Endometrial microvascular endothelial cells (primary cell): ENCODE data around the gene SRXN1. TPM values are rescaled to one million over a fixed set of nuclear protein-coding genes. Genes with fewer than 3 reads are reported as not detected.

ENCODE experiments used
- total RNA-seq: library from RNA; depleted of rRNA; stranded (reverse); fragments of >200 nt; gene quantifications from one replicate; pipeline ENCODE4 v1.2.3, GENCODE V29; 2015; ENCODE audit errors: inconsistent ontology term

Gene SRXN1
- total RNA-seq, 1 donor from 2014 or later = 82.6 TPM

Other genes starting within 250 kb of the SRXN1 start
- 104 TPM for gene RBCK1, start 244.9 kb downstream of the SRXN1 start, total RNA-seq
- 34.8 TPM for gene TBC1D20, start 190.7 kb downstream of the SRXN1 start, total RNA-seq
- gene CSNK2A1, start 109.4 kb downstream of the SRXN1 start, total RNA-seq = 102 TPM
- gene TCF15, start 42.9 kb downstream of the SRXN1 start, total RNA-seq = 4.7 TPM
- gene SCRT2, start 22.6 kb upstream of the SRXN1 start, total RNA-seq = not detected
- gene SLC52A3, start 115.3 kb upstream of the SRXN1 start, total RNA-seq = not detected
- gene FAM110A, start 180.5 kb upstream of the SRXN1 start, total RNA-seq = 2.1 TPM